PFSK-1 (cell line): ENCODE results near the gene SIPA1L3.

Experiments used
- POLR2AphosphoS5 ChIP-seq: IDR thresholded peaks from 2 replicates; pipeline ENCODE4 v1.6.1; 2012; ENCODE audit warnings: low read depth, mild to moderate bottlenecking, control low read depth, low read length, moderate library complexity
- REST ChIP-seq, 2 experiments: IDR thresholded peaks; 2 replicates each; pipeline versions ENCODE4 v1.6.1 to v1.8.0; 2011 to 2012; ENCODE audit warnings: low read depth in 2 of 2, low read length in 2 of 2, control low read depth in 1 of 2, inconsistent platforms in 1 of 2, mild to moderate bottlenecking in 1 of 2, moderate library complexity in 1 of 2; ENCODE audit not compliant: insufficient read depth in 1 of 2
- SIN3A ChIP-seq: IDR thresholded peaks from 2 replicates; pipeline ENCODE4 v1.6.1; 2012; ENCODE audit warnings: mild to moderate bottlenecking, low read length, moderate library complexity, borderline replicate concordance; ENCODE audit not compliant: insufficient read depth
- TAF1 ChIP-seq: IDR thresholded peaks from 2 replicates; pipeline ENCODE4 v1.6.1; 2012; ENCODE audit warnings: low read length, control low read depth, borderline replicate concordance; ENCODE audit not compliant: insufficient read depth

GRCh38 chr19:38245826-38246498 is 339.0 kb downstream of the SIPA1L3 start:
- TF ChIP-seq POLR2AphosphoS5 (no peak), SIN3A (no peak), TAF1 (no peak), REST (IDR thresholded peaks at IDR 0.05; ENCODE audit: insufficient read depth in 1 of 2, low read depth in 2 of 2, low read length in 2 of 2) (no peak)
